HCT116 (cell line): ENCODE results near the gene RLN3. TPM values are rescaled to one million over a fixed set of nuclear protein-coding genes. Genes with fewer than 3 reads are reported as not detected.

Experiments
- EZH2phosphoT487 ChIP-seq: fragments of 200-600 bp; IDR thresholded peaks from 2 replicates; pipeline ENCODE4 v1.6.1; 2018; ENCODE audit warnings: antibody characterized with exemption, borderline replicate concordance
- POLR2A ChIP-seq: IDR thresholded peaks from 2 replicates; pipeline ENCODE4 v1.7.0; 2011; ENCODE audit warnings: borderline replicate concordance; ENCODE audit not compliant: insufficient read depth, insufficient read length; ENCODE audit errors: extremely low read depth
- SRF ChIP-seq: IDR thresholded peaks from 2 replicates; pipeline ENCODE4 v1.6.1; 2012; ENCODE audit warnings: low read depth
- YY1 ChIP-seq: IDR thresholded peaks from 2 replicates; pipeline ENCODE4 v1.6.1; 2011; ENCODE audit warnings: low read length, low read depth, moderate library complexity, mild to moderate bottlenecking; ENCODE audit not compliant: insufficient replicate concordance; ENCODE audit errors: extremely low read depth
- total RNA-seq: library from RNA; stranded (reverse); gene quantifications from one replicate; pipeline ENCODE4 v1.2.1, GENCODE V29; 2021; ENCODE audit not compliant: unreplicated experiment

Gene RLN3
- total RNA-seq, 1 experiment from 2014 or later = not detected

GRCh38 chr19:14078411-14078810 lies 50.5 kb downstream of the RLN3 start (continued):
- TF ChIP-seq POLR2A (no peak), SRF (no peak), EZH2phosphoT487 (no peak), YY1 (no peak)
- TF ChIP-seq, all 23 proteins: peak for 0

Other genes with a start within 250 kb of the RLN3 start
- gene ZSWIM4, start 232.7 kb upstream of the RLN3 start, total RNA-seq = 9.8 TPM
- gene NANOS3, start 151.0 kb upstream of the RLN3 start, total RNA-seq = not detected
- 1.7 TPM for gene BRME1, start 122.0 kb upstream of the RLN3 start, total RNA-seq
- gene CC2D1A, start 121.9 kb upstream of the RLN3 start, total RNA-seq = 51.5 TPM
- gene PODNL1, start 89.7 kb upstream of the RLN3 start, total RNA-seq = 0.71 TPM
- gene DCAF15, start 75.6 kb upstream of the RLN3 start, total RNA-seq = 46.2 TPM
- 16.3 TPM for gene RFX1, start 21.8 kb upstream of the RLN3 start, total RNA-seq
- gene IL27RA, start 3.6 kb downstream of the RLN3 start, total RNA-seq = 18.3 TPM
- 3.3 TPM for gene PALM3, start 33.9 kb downstream of the RLN3 start, total RNA-seq
- 5.2 TPM for gene MISP3, start 44.6 kb downstream of the RLN3 start, total RNA-seq
- not detected for gene C19orf67, start 57.6 kb downstream of the RLN3 start, total RNA-seq
- gene SAMD1, start 62.6 kb downstream of the RLN3 start, total RNA-seq = 62.9 TPM
- 95.7 TPM for gene PRKACA, start 89.6 kb downstream of the RLN3 start, total RNA-seq
- gene ASF1B, start 108.4 kb downstream of the RLN3 start, total RNA-seq = 78.1 TPM
- 88.6 TPM for gene ADGRL1, start 178.0 kb downstream of the RLN3 start, total RNA-seq